ENCODE results near the gene IGF2BP3.

DNA sequence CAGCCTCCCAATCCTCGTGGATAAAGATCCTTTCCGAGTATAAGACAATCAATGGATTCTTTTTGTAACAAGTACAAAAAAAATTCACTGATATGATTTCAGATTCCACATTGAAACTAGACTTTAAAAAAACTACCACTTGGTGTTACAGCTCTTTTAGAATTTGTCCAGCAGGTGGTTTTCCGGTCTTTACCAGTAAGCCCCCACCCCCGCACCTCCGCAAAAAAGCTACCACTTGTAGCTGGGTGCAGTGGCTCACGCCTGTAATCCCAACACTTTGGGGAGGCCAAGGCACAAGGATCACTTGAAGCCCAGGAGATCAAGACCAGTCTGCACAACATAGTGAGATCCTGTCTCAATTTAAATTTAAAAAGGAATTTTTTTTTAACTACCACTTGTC lies 19.8 kb downstream of the IGF2BP3 start:
- TF ChIP-seq, protein P1, sequence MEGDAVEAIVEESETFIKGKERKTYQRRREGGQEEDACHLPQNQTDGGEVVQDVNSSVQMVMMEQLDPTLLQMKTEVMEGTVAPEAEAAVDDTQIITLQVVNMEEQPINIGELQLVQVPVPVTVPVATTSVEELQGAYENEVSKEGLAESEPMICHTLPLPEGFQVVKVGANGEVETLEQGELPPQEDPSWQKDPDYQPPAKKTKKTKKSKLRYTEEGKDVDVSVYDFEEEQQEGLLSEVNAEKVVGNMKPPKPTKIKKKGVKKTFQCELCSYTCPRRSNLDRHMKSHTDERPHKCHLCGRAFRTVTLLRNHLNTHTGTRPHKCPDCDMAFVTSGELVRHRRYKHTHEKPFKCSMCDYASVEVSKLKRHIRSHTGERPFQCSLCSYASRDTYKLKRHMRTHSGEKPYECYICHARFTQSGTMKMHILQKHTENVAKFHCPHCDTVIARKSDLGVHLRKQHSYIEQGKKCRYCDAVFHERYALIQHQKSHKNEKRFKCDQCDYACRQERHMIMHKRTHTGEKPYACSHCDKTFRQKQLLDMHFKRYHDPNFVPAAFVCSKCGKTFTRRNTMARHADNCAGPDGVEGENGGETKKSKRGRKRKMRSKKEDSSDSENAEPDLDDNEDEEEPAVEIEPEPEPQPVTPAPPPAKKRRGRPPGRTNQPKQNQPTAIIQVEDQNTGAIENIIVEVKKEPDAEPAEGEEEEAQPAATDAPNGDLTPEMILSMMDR (IDR thresholded peaks at IDR 0.05) = no peak
- TF ChIP-seq POLR2A (IDR thresholded peaks at IDR 0.05) = no peak
